HL-60/S4 (cell line): ENCODE data around the gene POLR2E.

Source experiments
- in situ Hi-C: fragments of 300-500 bp; cut with MboI; formaldehyde crosslinking; loops from 2 replicates; pipeline ENCODE4 v1.14.3; 2022; ENCODE audit warnings: low sequenced_read_pairs

Gene POLR2E

DNA sequence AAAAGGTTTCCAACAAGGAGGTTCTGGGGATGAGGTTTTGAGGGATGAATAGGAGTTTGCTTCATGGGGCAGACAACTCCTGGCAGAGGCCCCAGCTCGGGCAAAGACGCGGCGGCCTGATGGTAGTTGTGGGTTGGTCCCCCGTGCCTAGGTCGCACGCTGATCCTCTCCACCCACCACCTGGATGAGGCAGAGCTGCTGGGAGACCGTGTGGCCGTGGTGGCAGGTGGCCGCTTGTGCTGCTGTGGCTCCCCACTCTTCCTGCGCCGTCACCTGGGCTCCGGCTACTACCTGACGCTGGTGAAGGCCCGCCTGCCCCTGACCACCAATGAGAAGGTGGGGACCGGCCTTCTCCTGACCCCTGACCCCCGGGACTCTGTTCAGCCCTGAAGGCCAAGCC lies 43.4 kb downstream of the POLR2E start:
- in situ Hi-C loops, result no loop called here

DNA sequence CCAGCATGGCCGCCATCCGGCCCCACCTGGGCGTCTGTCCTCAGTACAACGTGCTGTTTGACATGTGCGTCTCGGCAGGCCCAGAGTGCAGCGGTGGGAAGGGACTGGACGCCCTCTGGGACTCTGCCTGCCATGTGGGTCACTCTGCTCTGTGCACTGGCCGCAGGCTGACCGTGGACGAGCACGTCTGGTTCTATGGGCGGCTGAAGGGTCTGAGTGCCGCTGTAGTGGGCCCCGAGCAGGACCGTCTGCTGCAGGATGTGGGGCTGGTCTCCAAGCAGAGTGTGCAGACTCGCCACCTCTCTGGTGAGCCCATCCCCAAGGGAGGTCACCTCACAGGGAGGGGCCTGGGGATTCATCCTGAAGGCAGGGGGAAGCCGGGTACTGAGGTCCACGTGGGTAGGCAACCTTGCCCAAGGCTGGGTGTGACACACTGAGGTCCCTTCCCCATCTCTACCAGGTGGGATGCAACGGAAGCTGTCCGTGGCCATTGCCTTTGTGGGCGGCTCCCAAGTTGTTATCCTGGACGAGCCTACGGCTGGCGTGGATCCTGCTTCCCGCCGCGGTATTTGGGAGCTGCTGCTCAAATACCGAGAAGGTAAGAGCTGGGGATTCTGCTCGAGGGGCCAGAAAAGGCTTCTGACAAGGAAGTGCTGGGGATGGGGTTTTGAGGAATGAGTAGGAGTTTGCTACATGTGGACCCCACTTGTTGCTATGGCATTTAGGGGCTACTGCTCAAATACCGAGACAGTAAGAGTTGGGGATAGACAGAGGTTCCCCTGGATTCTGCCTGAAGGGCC lies 44.0 kb downstream of the POLR2E start:
- in situ Hi-C loops, result no loop called here

- in situ Hi-C loops, result no loop called here
Observed at GRCh38 chr19:1049800-1050199, 45.4 kb downstream of the POLR2E start.

GRCh38 chr19:1049106-1049505 lies 46.1 kb downstream of the POLR2E start:
- in situ Hi-C loops, result no loop called here

GRCh38 chr19:1047696-1048147 lies 47.5 kb downstream of the POLR2E start:
- in situ Hi-C loops, result no loop called here

DNA sequence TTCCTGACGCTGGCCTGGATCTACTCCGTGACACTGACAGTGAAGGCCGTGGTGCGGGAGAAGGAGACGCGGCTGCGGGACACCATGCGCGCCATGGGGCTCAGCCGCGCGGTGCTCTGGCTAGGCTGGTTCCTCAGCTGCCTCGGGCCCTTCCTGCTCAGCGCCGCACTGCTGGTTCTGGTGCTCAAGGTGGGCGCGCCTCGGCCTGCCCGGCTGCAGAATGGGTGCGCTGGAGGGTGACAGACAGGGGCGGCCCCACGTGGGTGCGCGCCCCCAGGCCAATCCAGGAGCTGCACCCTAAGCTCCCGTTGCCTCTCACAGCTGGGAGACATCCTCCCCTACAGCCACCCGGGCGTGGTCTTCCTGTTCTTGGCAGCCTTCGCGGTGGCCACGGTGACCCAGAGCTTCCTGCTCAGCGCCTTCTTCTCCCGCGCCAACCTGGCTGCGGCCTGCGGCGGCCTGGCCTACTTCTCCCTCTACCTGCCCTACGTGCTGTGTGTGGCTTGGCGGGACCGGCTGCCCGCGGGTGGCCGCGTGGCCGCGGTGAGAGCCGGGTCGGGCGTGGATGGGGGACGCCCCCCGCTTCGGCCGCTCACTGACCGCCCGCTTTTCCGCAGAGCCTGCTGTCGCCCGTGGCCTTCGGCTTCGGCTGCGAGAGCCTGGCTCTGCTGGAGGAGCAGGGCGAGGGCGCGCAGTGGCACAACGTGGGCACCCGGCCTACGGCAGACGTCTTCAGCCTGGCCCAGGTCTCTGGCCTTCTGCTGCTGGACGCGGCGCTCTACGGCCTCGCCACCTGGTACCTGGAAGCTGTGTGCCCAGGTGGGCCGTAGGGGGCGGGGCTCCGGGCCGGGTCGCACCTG lies 48.1 kb downstream of the POLR2E start:
- in situ Hi-C loops, result no loop called here

DNA sequence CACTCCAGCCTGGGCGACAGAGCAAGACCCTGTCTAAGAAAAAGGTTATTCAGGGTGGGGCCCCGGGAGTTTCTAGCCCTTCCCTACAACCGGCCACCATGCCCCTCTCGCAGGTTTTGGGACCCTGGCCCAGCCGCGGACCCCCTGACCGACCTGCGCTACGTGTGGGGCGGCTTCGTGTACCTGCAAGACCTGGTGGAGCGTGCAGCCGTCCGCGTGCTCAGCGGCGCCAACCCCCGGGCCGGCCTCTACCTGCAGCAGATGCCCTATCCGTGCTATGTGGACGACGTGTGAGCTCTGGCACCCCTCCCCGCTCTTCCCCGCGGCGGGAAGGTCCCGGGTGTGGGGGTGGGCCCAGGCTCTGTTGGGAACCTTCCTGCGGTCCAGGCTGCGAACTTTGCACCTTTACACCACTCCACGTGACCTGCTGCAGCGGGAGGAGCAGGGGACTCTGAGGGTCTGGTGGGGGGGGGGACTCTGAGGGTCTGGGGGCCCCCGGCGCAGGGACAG lies 49.0 kb downstream of the POLR2E start:
- in situ Hi-C loops, result no loop called here

DNA sequence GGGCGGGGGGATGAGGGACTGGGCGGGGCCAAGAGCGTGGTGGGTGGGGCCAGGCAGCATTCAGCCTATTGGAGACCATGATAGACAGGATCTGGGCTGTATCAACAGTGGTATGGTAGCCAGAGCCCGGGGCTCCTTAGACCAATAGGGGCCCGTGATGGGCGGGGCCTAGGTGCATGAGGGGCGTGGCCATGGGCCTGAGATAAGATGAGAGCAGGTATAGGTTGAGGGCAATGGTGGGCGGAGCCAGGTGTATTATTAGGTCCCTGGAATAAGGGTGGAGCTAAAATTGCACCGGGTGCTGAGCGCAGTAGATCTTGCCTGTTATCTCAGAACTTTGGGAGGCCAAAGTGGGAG lies 50.0 kb downstream of the POLR2E start:
- in situ Hi-C loops, result no loop called here

GRCh38 chr19:1042689-1043511 lies 52.3 kb downstream of the POLR2E start:
- in situ Hi-C loops, result no loop called here

GRCh38 chr19:1041835-1042685 lies 53.1 kb downstream of the POLR2E start:
- in situ Hi-C loops, result no loop called here

DNA sequence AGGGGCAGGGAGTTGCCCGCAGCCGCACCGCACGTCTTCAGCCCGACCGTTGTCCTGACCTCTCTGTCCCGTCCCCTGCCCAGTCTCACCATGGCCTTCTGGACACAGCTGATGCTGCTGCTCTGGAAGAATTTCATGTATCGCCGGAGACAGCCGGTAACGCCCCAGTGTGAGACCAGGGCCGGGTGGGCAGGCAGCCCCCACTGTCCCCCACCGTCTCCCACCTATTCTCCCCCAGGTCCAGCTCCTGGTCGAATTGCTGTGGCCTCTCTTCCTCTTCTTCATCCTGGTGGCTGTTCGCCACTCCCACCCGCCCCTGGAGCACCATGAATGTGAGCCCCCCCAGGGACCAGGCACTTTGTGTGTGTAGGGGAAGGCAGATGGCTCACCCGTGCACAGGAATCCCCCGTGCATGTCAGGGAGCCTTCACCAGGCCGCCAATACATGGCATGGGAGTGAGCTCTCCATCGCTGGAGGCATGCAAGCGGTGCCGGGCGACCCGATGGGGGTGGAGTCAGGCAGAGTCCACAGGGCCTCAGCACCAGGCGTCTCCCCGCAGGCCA lies 53.8 kb downstream of the POLR2E start:
- in situ Hi-C loops, result no loop called here

DNA sequence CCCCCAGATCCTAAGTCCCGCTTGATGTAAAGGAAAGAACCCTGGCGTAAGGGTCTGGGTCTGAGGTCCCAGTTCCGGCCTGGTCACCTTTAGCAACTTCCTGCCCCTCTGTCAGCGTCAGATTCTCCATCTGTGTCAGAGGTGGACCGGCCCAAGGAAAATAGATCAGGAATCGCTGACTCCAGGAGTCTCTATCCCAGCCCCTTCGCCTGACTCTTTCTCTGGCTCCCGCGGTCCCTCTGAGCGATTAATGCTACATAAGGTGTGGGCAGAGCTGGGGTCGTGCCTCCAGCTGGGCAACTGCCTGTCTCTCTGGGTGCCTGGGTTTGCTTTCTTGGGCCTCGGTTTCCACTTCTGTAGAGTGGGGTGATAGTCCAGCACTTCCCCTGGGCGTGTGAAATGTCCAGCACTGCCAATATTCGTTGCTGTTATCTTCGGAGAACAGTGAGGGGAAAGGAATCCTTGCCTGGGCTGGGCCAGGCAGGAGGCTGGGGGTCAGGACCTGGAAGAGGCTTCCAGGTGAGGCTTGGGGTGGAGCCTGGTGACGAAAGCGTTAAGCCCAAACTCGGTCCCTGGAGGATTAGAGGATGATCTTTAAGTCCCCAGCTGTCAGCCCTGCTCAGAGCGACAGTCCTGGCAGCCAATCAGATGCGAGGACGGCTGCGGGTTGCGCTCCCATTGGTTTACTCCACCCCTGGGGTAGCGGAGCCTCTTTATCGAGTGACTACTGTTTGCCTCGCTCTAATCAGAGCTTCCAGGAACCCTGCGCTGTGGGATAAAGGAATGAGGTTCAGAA lies 54.5 kb downstream of the POLR2E start:
- in situ Hi-C loops, result no loop called here

- in situ Hi-C loops, result no loop called here
Observed at GRCh38 chr19:1039646-1040475, 55.3 kb downstream of the POLR2E start, which contains the start of gene ABCA7. ABCA7 (plus strand) TSS chr19:1040107; CDS start chr19:1041362, 1,255 bp downstream.

DNA sequence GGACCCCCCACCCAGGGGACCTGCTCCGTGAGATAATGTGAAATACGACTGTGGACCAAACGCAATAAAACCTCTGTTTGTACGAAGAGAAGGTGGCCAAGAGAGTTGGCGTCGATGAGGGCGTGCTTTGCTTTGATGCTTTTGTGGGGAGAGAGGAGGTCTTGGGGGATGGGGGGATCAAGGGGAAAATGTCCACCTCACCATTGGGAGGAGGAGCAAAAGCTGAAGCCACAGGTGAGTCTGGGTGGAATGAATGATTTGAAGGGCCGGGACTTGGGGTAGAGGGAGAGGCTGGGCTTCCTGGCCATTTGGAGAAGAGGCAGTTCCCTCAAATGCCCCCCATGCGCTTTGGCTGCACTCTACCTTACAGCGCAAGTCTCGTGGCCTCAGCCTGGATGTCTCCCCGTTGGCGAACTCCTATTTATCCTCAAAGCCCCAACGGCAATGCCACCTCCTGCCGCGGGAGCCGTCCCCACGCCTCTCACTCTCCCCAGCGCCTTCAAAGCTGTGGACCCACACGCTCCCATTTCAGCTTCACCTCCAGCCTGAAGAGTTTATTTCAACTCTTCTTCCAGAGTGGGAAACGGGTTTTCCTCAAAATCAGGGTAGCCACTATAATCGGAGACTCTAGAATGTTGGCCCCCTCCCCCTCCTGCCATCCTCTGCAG lies 56.1 kb downstream of the POLR2E start:
- in situ Hi-C loops, result no loop called here

DNA sequence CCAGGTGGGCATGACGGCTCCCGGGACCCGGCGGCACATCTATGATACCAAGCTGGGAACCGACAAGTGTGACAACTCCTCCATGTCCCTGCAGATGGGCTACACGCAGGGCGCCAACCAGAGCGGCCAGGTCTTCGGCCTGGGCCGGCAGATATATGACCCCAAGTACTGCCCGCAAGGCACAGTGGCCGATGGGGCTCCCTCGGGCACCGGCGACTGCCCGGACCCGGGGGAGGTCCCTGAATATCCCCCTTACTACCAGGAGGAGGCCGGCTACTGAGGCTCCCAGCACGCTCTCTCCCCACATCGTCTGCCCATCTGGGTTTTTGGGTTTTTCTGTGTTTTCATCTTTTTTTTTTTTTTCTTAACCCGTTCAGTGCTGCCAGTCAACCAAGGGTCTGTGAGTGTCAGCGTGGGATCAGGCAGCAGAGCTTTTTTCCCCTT lies 57.5 kb downstream of the POLR2E start:
- in situ Hi-C loops, result no loop called here
